Measurements from ENCODE around the gene ADAM17.

- TF ChIP-seq TAF1 (IDR thresholded peaks at IDR 0.05; ENCODE audit: borderline replicate concordance, low read depth, low read length) (no peak), RAD21 (IDR thresholded peaks at IDR 0.05; ENCODE audit: low read length) (no peak), RXRA (IDR thresholded peaks at IDR 0.05; ENCODE audit: borderline replicate concordance, low read depth) (no peak), EZH2phosphoT487 (IDR thresholded peaks at IDR 0.05; ENCODE audit: borderline replicate concordance, low read depth) (no peak), ELF1 (IDR thresholded peaks at IDR 0.05) (no peak), CHD2 (IDR thresholded peaks at IDR 0.05; ENCODE audit: low read length, partially characterized antibody) (no peak), NFIC (IDR thresholded peaks at IDR 0.05; ENCODE audit: borderline replicate concordance) (no peak), CTCF (IDR thresholded peaks at IDR 0.05) (no peak), ZBTB33 (IDR thresholded peaks at IDR 0.05; ENCODE audit: borderline replicate concordance, low read depth) (no peak), SIN3A (IDR thresholded peaks at IDR 0.05; ENCODE audit: borderline replicate concordance, low read depth, low read length) (no peak)
Observed at GRCh38 chr2:9465170-9465569, 90.5 kb downstream of the ADAM17 start.
